Activated T-cell treated with anti-CD3 and anti-CD28 coated beads, Interleukin-2, amount 50 U/mL, for 4 hours (primary cell): ENCODE results near the gene CIAPIN1. TPM values are rescaled to one million over a fixed set of nuclear protein-coding genes. Genes with fewer than 3 reads are reported as not detected.
A peak's percentile ranks its signal among the peaks of the same experiment; 100 is the strongest.

Source experiments
- ATAC-seq, 2 donors: fragments of 200-7000 bp; cut with Tn5 transposase; one replicate each; pipeline ENCODE4 v1.10.0; 2021
- DNase-seq: peaks from one replicate; pipeline ENCODE4 v3.0.0-alpha.2; 2020
- H3K27me3 Mint-ChIP-seq: one replicate; pipeline ENCODE4 v1.8.0; 2021; ENCODE audit warnings: low read depth, mixed read lengths
- H3K36me3 Mint-ChIP-seq: one replicate; pipeline ENCODE4 v1.8.0; 2022; ENCODE audit warnings: mixed read lengths; ENCODE audit not compliant: insufficient read depth
- H3K4me1 Mint-ChIP-seq: one replicate; pipeline ENCODE4 v1.8.0; 2021; ENCODE audit warnings: low read depth, mixed read lengths
- H3K4me3 Mint-ChIP-seq: one replicate; pipeline ENCODE4 v1.8.0; 2021; ENCODE audit warnings: mild to moderate bottlenecking, moderate library complexity, mixed read lengths
- H3K9me3 Mint-ChIP-seq: one replicate; pipeline ENCODE4 v1.8.0; 2021; ENCODE audit warnings: mixed read lengths
- total RNA-seq, 3 donors: library from RNA; stranded (reverse); gene quantifications; one replicate each; pipeline ENCODE4 v1.2.1, GENCODE V29; 2021

CIAPIN1 gene
- 100 to 1,000 TPM in 1 of 3 donors, 10 to 100 TPM in 2; 75.9 to 100 (median 92.2) TPM for total RNA-seq

GRCh38 chr16:57447186-57447962, at the start of gene CIAPIN1, which contains the start of gene COQ9:
TSS of gene CIAPIN1 (minus strand) at chr16:57447385. CDS start at chr16:57440928, 6,457 bp downstream.
TSS of gene COQ9 (plus strand) at chr16:57447479. CDS start at chr16:57447506, 27 bp downstream.
- Mint-ChIP-seq H3K36me3 (no peaks in the 10 kb centered on the region), H3K4me3 (peak within 1 kb of the TSS; percentile 94), H3K4me1 (peaks cover 33% of the 10 kb centered on the region), H3K27me3 (no peaks in the 10 kb centered on the region), H3K9me3 (no peaks in the 10 kb centered on the region)
- ATAC-seq: peak; percentile 99
- DNase-seq: peak; percentile 92

DNA sequence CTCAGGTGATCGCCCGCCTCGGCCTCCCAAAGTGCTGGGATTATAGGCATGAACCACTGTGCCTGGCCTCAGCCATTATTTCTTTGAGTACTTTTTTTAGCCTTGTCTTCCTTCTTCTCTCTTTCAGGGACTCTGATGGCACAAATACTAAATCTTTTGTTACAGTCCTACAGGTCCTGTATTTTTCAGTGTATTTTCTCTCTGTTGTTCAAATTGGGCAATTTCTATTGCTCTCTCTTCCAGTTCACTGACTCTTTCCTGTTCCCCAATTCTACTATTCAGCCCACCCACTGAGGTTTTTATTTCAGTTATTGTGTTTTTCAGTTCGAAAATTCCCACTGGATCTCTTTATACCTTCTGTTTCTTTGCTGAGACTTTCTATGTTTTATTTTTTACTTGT, 46.6 kb upstream of the CIAPIN1 start:
- DNase-seq (no peak), ATAC-seq (no peak)
- H3K27me3 Mint-ChIP-seq: peaks cover 2% of the 10 kb centered on the region
- no peaks in the 10 kb centered on the region for H3K4me1 Mint-ChIP-seq
- H3K4me3 Mint-ChIP-seq: no peak overlapping the region
- no peaks in the 10 kb centered on the region for H3K36me3 Mint-ChIP-seq
- no peaks in the 10 kb centered on the region for H3K9me3 Mint-ChIP-seq

- no peaks in the 10 kb centered on the region for H3K9me3 Mint-ChIP-seq
- H3K27me3 Mint-ChIP-seq: peaks cover 2% of the 10 kb centered on the region
- no peak for DNase-seq
- H3K4me1 Mint-ChIP-seq: peaks cover 19% of the 10 kb centered on the region
- no peaks in the 10 kb centered on the region for H3K36me3 Mint-ChIP-seq
- no peak overlapping the region for H3K4me3 Mint-ChIP-seq
- no peak for ATAC-seq
These were observed 42.0 kb upstream of the CIAPIN1 start for GRCh38 chr16:57489229-57489628.

- H3K9me3 Mint-ChIP-seq: no peaks in the 10 kb centered on the region
- ATAC-seq (no peak), DNase-seq (no peak)
- H3K4me3 Mint-ChIP-seq: peak overlapping the region; percentile 78
- H3K4me1 Mint-ChIP-seq: peaks cover 19% of the 10 kb centered on the region
- no peaks in the 10 kb centered on the region for H3K27me3 Mint-ChIP-seq
- H3K36me3 Mint-ChIP-seq: no peaks in the 10 kb centered on the region
These were observed 40.0 kb upstream of the CIAPIN1 start for GRCh38 chr16:57486858-57487834.

DNA sequence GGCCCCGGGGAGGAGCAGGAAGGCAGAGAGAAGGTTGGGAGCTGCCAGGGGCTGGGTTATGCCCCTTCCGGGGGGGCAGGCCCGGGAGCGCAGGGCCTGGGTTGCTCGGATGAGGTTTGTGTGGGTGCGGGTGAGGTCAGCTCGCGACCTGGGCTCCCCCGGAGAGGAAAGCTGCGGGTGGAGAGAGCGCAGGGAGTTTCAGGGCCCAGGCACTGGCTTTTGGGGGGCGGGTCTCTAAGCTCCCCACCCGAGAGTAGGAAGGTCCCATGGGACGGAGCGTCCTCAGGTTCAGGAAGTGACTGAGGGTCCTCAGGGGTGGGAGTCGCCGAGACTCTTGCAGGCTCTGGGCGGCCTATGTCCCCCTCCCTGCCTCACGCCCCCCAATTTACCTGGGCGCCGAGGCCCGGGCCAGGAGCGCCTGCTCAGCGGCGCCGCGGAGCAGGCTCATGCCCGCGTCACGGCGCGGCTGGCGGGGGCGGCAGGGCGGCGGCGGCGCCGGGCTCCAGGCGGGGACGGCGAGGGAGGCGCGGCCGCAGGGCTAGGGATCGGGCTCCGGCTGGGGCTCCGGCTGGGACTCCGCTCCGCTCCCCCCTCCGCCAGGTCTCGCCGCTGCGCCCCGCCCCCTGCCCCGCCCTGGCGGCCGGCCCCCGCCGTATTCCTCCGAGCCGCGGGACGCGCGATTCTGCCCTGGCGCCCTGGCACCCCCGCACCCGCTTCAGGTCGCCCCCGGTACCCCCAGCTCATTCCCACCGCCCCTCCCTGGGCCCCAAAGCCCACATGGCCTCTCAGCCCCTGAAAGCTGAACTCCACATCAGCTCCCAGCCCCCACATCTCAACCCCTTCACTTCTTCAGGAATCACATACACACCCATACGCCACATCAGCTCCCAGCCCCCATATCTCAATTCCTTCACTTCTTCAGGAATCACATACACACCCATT, 39.0 kb upstream of the CIAPIN1 start, which contains the start of gene DOK4:
TSS of gene DOK4 (minus strand) at position 578 of the 942 bp plus-strand sequence. CDS start 6,986 bp downstream, outside the sequence.
- no peaks in the 10 kb centered on the region for H3K27me3 Mint-ChIP-seq
- H3K4me3 Mint-ChIP-seq: peak within 1 kb of the TSS; percentile 81
- H3K4me1 Mint-ChIP-seq: peaks cover 19% of the 10 kb centered on the region
- no peaks in the 10 kb centered on the region for H3K36me3 Mint-ChIP-seq
- ATAC-seq: peak; percentile 98
- DNase-seq: peak; percentile 79
- H3K9me3 Mint-ChIP-seq: no peaks in the 10 kb centered on the region

DNA sequence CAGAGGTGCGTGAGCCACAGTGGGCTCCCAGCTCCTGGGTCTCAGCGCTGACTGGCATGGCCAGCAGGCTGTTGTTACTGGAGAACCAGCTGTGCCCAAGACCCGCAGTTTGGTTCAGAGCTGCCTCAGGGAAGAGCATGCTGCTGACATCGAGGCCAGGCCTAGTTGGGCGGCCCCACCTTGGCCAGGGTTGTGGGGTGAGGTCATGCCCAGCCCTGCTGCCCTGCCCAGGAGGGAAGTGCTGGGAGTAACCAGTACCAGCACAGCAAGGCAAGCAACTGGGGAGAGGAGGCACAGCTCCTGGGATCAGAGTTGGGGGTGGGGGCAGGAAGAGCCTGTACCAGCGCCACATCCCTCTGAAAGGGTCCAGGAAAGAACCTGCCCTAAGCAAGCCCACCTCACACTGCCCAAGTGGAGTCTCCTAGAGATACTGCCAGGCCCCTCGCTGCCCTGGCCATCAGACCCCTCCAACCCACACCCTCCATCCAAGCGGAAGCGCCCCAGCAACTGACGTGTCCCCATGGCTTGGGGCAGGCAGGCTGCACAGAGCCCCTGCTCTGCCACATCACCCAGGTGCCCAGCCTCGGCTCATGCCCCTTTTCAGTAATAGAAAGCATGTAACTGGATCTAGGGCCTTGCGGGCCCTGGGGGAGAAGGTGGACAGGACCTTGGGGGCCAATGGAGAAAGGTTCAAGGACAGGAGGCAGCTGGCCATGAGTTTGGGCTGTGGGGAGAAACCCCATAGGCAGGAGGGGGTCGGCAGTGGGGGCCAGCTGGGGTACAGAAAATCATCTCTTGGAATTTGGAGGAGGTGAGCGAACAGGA, 38.1 kb upstream of the CIAPIN1 start:
- no peaks in the 10 kb centered on the region for H3K9me3 Mint-ChIP-seq
- H3K27me3 Mint-ChIP-seq: no peaks in the 10 kb centered on the region
- DNase-seq (no peak), ATAC-seq (no peak)
- H3K4me1 Mint-ChIP-seq: peaks cover 19% of the 10 kb centered on the region
- peak overlapping the region; percentile 81 for H3K4me3 Mint-ChIP-seq
- no peaks in the 10 kb centered on the region for H3K36me3 Mint-ChIP-seq

GRCh38 chr16:57484515-57485005, 37.4 kb upstream of the CIAPIN1 start:
- DNase-seq (no peak), ATAC-seq (no peak)
- H3K4me3 Mint-ChIP-seq: no peak overlapping the region
- no peaks in the 10 kb centered on the region for H3K9me3 Mint-ChIP-seq
- H3K4me1 Mint-ChIP-seq: peaks cover 19% of the 10 kb centered on the region
- H3K27me3 Mint-ChIP-seq: no peaks in the 10 kb centered on the region
- no peaks in the 10 kb centered on the region for H3K36me3 Mint-ChIP-seq

DNA sequence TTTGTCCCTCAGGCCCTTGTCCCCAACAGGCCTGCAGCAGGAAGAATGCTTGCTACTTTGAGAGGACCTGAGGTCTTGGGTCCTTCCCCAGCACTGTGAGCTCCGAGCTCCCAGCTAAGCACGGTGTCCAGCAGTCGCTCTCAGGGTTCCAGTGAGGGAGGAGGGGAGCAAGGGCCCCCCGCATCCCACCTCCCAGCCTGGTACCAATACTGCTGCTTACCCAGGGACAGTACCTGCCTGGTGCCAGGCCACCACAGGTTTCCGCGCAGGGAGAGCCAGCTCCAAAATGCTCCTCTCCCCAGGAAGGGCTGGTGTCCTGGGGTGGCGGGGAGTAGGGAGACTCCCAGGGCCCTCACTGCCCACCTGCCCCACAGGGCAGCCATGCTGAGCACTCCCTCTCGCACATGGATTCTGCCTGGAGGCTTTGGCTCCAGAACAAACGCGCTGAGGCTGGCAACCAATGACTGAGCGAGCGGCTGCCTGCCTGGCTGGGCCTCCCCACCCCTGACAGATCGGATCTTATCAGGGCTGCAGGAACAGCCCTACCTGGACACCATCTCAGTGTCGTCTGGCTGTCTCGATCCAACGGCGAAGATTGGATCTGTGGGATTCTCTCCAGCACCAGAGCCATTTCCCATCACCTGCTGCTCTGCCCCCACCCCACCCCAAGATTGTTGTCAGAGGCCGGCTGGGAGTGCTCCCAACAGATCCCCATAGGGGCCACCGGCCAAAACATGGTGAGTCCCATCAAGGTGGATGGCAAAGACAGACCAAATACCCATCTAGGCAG, 36.7 kb upstream of the CIAPIN1 start:
- H3K4me1 Mint-ChIP-seq: peaks cover 22% of the 10 kb centered on the region
- H3K27me3 Mint-ChIP-seq: no peaks in the 10 kb centered on the region
- no peak overlapping the region for H3K4me3 Mint-ChIP-seq
- no peaks in the 10 kb centered on the region for H3K36me3 Mint-ChIP-seq
- no peak for ATAC-seq
- DNase-seq: no peak
- H3K9me3 Mint-ChIP-seq: no peaks in the 10 kb centered on the region

GRCh38 chr16:57482845-57483545, 35.8 kb upstream of the CIAPIN1 start:
- ATAC-seq (no peak), DNase-seq (no peak)
- Mint-ChIP-seq H3K9me3 (no peaks in the 10 kb centered on the region), H3K4me1 (peaks cover 22% of the 10 kb centered on the region), H3K27me3 (no peaks in the 10 kb centered on the region), H3K36me3 (no peaks in the 10 kb centered on the region), H3K4me3 (no peak overlapping the region)

DNA sequence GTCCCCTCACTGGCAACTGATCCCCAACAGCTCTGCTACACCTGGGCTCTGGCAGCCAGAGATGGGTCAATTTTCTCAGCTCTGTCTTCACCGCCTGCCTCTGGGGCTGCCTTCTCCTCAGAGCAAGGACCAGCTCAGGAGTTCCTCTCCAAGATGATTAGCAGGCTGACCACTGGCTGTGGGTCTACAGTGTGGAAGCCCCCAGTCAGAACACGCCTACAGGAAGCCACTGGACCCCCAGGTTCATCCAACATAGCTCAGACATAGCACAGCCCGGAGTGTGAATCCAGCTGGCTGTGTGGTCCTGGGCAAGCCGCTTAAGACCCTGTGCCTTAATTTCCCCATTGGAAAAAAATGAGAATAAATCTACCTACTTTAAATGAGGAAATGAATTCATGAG, 34.2 kb upstream of the CIAPIN1 start:
- Mint-ChIP-seq H3K4me1 (peaks cover 17% of the 10 kb centered on the region), H3K9me3 (no peaks in the 10 kb centered on the region), H3K36me3 (no peaks in the 10 kb centered on the region), H3K4me3 (no peak overlapping the region), H3K27me3 (no peaks in the 10 kb centered on the region)
- ATAC-seq (no peak), DNase-seq (no peak)

DNA sequence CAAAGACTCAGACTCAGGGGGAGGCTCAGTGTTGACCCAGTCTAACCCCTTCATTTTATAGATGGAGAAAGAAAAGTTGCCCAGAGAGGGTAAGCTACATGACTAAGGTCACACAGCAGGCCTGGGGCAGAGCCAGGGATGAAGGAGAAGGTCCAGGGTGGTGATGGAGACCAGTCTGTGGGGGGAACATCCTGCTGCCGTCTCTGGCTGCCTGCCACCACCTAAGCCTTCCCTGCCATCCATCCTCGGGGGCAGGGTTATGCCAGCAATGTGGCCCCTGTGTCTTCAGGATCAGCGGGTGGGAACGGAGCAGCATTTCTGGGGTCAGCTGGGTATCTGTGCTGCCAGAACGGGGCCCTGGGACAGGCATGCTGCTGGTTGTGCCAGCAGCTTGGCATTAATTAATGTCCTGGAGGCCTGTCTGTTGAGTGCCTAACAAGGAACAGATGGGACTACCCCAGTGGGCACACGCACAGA, 33.6 kb upstream of the CIAPIN1 start:
- ATAC-seq (no peak), DNase-seq (no peak)
- Mint-ChIP-seq H3K27me3 (no peaks in the 10 kb centered on the region), H3K9me3 (no peaks in the 10 kb centered on the region), H3K4me3 (no peak overlapping the region), H3K4me1 (peaks cover 21% of the 10 kb centered on the region), H3K36me3 (no peaks in the 10 kb centered on the region)
